BE2C (cell line): ENCODE measurements around the gene AGAP1.

Source experiments
- DNase-seq: peaks from one replicate; pipeline ENCODE4 v3.0.0-alpha.2; 2020
- H3K27me3 ChIP-seq: fragments of 250-450 bp; sonication (Bioruptor Pico); 2 replicates; pipeline ENCODE4 v1.5.1; 2020; ENCODE audit warnings: mild to moderate bottlenecking
- H3K36me3 ChIP-seq: fragments of 250-450 bp; sonication (Bioruptor Pico); 2 replicates; pipeline ENCODE4 v1.5.1; 2020; ENCODE audit warnings: mild to moderate bottlenecking
- H3K4me1 ChIP-seq: fragments of 250-450 bp; sonication (Bioruptor Pico); 2 replicates; pipeline ENCODE4 v1.5.1; 2020
- H3K4me3 ChIP-seq: 2 replicates; pipeline ENCODE4 v1.5.1; 2011; ENCODE audit warnings: low read depth, low read length
- H3K9me3 ChIP-seq: fragments of 250-450 bp; sonication (Bioruptor Pico); 2 replicates; pipeline ENCODE4 v1.5.1; 2020
- TF ChIP-seq, protein P1 (sequence below): IDR thresholded peaks from 2 replicates; pipeline ENCODE4 v1.5.1; 2012; ENCODE audit warnings: mild to moderate bottlenecking, low read depth, low read length

Gene AGAP1

DNA sequence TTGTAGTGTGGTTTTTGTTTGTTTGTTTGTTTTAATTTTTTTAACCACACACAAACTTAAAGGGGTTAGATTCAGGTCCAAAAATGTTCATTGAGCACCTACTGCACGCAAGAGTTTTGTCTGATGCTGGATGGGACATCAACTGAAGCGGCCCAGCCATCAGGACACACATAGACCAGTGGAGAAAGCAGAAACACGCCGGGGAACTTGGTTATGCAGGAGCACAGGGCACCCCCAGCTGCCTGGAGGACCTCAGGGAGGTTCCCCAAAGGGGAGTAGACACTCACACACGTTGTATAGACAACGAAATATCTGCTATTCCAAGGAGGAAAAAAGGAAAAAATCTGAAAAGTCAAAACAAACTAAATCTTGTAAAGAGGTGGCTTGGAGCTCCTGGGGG, 482.7 kb downstream of the AGAP1 start:
- H3K27me3 ChIP-seq: no peaks in the 10 kb centered on the region

DNA sequence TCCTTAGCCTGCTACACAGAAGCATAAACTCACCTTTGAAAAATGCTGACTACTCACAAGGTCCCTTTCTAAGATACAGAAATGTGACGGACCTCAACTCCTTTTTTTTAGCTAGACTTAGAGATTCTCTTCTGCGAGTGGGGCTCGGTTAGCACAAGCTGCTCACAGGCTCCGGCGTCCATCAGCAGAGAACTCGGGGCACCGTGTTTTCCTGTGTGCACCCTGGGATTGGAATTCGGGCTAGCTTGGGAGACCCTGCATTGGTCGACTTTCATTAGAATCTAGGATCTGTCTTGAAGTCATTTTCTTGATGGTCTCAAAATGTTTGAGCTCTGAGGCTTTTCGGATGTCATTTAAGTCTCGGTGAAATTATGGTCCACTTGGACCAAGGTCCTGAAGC, 483.1 kb downstream of the AGAP1 start:
- Histone ChIP-seq H3K9me3 (no peaks in the 10 kb centered on the region), H3K4me3 (no peak overlapping the region), H3K36me3 (no peaks in the 10 kb centered on the region), H3K4me1 (peaks cover 3% of the 10 kb centered on the region), H3K27me3 (no peaks in the 10 kb centered on the region)
- TF ChIP-seq, protein P1, sequence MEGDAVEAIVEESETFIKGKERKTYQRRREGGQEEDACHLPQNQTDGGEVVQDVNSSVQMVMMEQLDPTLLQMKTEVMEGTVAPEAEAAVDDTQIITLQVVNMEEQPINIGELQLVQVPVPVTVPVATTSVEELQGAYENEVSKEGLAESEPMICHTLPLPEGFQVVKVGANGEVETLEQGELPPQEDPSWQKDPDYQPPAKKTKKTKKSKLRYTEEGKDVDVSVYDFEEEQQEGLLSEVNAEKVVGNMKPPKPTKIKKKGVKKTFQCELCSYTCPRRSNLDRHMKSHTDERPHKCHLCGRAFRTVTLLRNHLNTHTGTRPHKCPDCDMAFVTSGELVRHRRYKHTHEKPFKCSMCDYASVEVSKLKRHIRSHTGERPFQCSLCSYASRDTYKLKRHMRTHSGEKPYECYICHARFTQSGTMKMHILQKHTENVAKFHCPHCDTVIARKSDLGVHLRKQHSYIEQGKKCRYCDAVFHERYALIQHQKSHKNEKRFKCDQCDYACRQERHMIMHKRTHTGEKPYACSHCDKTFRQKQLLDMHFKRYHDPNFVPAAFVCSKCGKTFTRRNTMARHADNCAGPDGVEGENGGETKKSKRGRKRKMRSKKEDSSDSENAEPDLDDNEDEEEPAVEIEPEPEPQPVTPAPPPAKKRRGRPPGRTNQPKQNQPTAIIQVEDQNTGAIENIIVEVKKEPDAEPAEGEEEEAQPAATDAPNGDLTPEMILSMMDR: no peak
- DNase-seq: no peak

More for the DNA sequence above, 482.7 kb downstream of the AGAP1 start:
- no peaks in the 10 kb centered on the region for H3K9me3 ChIP-seq
- peaks cover 3% of the 10 kb centered on the region for H3K4me1 ChIP-seq
- TF ChIP-seq, protein P1: no peak
- no peak for DNase-seq
- no peak overlapping the region for H3K4me3 ChIP-seq
- no peaks in the 10 kb centered on the region for H3K36me3 ChIP-seq

DNA sequence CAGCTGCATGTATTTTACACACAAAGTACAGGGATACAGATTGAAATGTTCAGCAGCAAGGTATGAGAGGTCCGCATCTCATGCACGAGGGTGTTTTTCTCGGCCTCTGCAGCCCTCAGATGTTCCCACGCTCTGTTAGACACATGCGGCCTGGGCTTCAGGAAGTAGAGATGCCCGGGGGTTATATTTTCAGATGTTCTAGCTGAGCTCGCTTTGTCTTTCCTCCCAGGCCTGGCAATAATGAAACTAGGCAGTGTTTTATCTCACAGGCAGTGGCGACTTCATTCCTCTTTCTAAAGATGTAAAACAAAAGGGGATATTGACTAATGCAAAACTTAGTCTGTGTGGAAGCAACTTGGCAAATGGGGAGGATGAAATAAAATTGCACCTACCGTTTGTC, 483.6 kb downstream of the AGAP1 start:
- TF ChIP-seq, protein P1: no peak
- peaks cover 3% of the 10 kb centered on the region for H3K4me1 ChIP-seq
- H3K27me3 ChIP-seq: no peaks in the 10 kb centered on the region
- H3K4me3 ChIP-seq: no peak overlapping the region
- no peaks in the 10 kb centered on the region for H3K9me3 ChIP-seq
- H3K36me3 ChIP-seq: no peaks in the 10 kb centered on the region
- no peak for DNase-seq

DNA sequence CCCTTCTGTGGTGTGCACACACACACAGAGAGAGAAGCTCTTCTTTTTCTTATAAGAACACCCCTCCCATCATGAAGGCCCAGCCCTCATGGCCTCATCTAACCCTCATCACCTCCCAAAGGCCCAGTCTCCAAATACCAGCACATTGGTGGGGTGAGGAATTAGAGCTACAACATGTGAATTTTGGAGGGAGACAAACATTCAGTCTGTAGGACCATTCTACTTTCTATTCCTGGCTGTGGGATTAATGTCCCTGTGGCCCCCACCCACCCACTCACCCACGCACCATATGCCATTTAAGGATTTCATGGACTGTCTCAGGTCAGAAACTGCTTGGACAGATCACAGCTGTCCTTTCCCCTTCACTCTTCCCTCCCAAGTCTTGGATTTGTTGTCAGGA, 484.2 kb downstream of the AGAP1 start:
- no peak for DNase-seq
- Histone ChIP-seq H3K4me1 (peaks cover 3% of the 10 kb centered on the region), H3K36me3 (no peaks in the 10 kb centered on the region), H3K4me3 (no peak overlapping the region), H3K9me3 (no peaks in the 10 kb centered on the region), H3K27me3 (no peaks in the 10 kb centered on the region)
- TF ChIP-seq, protein P1: no peak

DNA sequence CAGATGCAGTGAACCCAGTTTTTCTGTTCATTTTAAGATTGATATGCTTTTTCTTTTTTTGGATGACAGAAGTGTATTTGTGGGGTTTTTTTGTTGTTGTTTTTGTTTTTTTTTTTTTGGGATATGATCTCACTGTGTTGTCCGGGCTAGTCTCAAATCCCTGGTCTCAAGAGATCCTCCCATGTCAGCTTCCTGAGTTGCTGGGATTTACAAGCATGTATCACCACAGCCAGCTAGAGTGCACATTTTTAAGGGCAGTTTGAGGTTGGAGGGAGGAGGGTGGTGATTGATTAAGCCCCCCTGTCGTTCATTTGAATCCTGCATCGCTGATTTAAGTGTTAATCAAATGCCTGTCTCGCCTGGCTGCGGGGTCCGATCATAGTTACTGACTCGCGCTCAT, 485.2 kb downstream of the AGAP1 start:
- DNase-seq: no peak
- no peak overlapping the region for H3K4me3 ChIP-seq
- no peaks in the 10 kb centered on the region for H3K9me3 ChIP-seq
- H3K36me3 ChIP-seq: no peaks in the 10 kb centered on the region
- TF ChIP-seq, protein P1: no peak
- peaks cover 3% of the 10 kb centered on the region for H3K4me1 ChIP-seq
- no peaks in the 10 kb centered on the region for H3K27me3 ChIP-seq

DNA sequence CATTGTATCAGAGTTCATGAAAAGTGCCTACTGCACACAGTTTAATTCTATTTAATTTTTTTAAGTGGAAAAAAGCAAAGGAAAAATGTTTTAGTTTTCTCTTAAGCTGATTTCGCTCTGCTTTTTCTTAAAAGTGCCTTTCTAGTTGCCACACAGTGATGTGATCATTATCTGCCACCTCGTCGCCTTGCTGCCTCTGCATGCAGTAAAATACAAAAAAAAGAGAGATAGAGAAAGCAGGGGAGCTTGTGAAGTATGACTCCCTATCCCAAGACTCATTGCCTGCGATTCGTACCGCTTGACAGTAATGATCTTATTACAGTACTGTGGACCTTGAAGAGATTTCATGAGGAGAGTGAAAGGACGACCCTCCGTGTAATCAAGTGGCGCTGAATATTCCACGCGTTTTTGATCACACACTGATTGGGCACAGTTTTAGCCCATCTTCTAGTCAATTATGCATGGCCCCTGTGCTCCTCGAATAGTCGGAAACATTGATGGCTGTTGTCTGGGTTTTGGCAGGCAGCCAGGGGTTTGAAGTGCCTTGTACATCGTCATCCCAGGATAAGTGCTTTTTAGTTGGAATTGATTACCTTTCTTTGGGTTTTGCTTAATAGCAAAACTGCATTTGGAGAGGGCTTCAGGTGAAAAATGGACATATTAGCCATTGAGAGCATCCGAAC, 486.1 kb downstream of the AGAP1 start:
- Histone ChIP-seq H3K27me3 (no peaks in the 10 kb centered on the region), H3K9me3 (no peaks in the 10 kb centered on the region), H3K4me3 (no peak overlapping the region), H3K36me3 (no peaks in the 10 kb centered on the region), H3K4me1 (peaks cover 3% of the 10 kb centered on the region)
- peak; percentile 67 for DNase-seq
- TF ChIP-seq, protein P1: no peak
